Bronchial epithelial cell (primary cell): ENCODE measurements around the gene FMN1. TPM values are rescaled to one million over a fixed set of nuclear protein-coding genes. Genes with fewer than 3 reads are reported as not detected.
A peak's percentile ranks its signal among the peaks of the same experiment; 100 is the strongest.

Source experiments
- DNase-seq: peaks from one replicate; pipeline ENCODE4 v3.0.0-alpha.2; 2010; ENCODE audit warnings: low read depth
- FAIRE-seq: peaks from 2 replicates; lab custom pipeline; 2011; peaks lifted over from hg19 to GRCh38; lab: Jason Lieb, UNC
- H3K27me3 ChIP-seq: 2 replicates; pipeline ENCODE4 v1.5.1; 2011; ENCODE audit warnings: low read length; ENCODE audit not compliant: control insufficient read depth, insufficient read depth
- H3K36me3 ChIP-seq: 2 replicates; pipeline ENCODE4 v1.5.1; 2011; ENCODE audit warnings: low read length; ENCODE audit not compliant: control insufficient read depth, insufficient read depth
- H3K4me3 ChIP-seq: 2 replicates; pipeline ENCODE4 v1.5.1; 2011; ENCODE audit warnings: mild to moderate bottlenecking, low read depth, low read length, control low read depth
- total RNA-seq: library from RNA; depleted of rRNA; stranded (reverse); fragments of >200 nt; gene quantifications from 2 replicates; pipeline ENCODE4 v1.2.1, GENCODE V29; 2014
- TF ChIP-seq, protein P1 (sequence below): IDR thresholded peaks from 2 replicates; pipeline ENCODE4 v1.5.1; 2011; ENCODE audit warnings: mild to moderate bottlenecking, moderate library complexity, low read length, control low read depth, inconsistent platforms; ENCODE audit not compliant: insufficient read depth, severe bottlenecking

FMN1 gene
- total RNA-seq, 1 donor from 2014 or later, result 1.6 TPM

DNA sequence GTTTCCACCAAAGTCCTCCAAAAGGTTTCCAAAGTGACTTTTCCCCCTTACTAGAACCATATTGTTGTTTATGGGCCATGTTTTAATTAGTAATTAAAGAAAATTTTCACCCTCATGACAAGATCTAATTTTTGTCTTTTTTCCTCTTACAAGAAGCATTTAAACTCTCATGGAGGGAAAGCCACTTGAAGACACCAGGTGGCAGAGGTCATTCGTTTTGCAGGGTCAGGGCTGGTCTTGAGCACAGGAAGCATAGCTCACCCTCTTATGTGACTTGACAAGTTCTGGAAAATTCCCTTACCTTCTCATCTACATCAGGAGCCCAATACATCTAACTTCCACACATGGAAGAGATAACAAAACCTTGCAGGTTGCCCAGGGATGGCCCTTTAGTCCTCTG lies 313.0 kb downstream of the FMN1 start:
- DNase-seq, result no peak
- H3K27me3 ChIP-seq, result no peaks in the 10 kb centered on the region
- TF ChIP-seq, protein P1, sequence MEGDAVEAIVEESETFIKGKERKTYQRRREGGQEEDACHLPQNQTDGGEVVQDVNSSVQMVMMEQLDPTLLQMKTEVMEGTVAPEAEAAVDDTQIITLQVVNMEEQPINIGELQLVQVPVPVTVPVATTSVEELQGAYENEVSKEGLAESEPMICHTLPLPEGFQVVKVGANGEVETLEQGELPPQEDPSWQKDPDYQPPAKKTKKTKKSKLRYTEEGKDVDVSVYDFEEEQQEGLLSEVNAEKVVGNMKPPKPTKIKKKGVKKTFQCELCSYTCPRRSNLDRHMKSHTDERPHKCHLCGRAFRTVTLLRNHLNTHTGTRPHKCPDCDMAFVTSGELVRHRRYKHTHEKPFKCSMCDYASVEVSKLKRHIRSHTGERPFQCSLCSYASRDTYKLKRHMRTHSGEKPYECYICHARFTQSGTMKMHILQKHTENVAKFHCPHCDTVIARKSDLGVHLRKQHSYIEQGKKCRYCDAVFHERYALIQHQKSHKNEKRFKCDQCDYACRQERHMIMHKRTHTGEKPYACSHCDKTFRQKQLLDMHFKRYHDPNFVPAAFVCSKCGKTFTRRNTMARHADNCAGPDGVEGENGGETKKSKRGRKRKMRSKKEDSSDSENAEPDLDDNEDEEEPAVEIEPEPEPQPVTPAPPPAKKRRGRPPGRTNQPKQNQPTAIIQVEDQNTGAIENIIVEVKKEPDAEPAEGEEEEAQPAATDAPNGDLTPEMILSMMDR, result no peak
- no peak for FAIRE-seq
- no peaks in the 10 kb centered on the region for H3K36me3 ChIP-seq
- no peak overlapping the region for H3K4me3 ChIP-seq

DNA sequence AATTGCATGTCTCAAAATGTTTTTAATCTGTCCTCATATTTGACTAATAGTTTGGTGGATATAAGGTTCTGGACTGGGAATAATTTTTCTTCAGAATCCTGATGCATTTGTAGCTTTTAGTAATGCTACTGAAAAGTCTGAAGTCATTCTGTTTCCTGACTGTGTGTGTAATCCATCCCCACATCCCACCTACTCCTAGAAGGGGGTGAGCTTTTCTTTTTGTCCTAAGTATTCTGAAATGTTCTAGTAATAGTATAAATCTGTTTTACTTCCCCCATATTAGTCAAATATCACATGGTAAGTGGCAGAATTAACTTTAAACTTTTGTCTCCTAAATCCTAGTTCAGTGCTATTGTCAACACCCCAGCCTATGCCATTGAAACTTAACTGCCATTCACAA lies 313.9 kb downstream of the FMN1 start:
- Histone ChIP-seq H3K36me3 (no peaks in the 10 kb centered on the region), H3K4me3 (no peak overlapping the region), H3K27me3 (no peaks in the 10 kb centered on the region)
- DNase-seq, result no peak
- no peak for FAIRE-seq
- TF ChIP-seq, protein P1, result no peak

DNA sequence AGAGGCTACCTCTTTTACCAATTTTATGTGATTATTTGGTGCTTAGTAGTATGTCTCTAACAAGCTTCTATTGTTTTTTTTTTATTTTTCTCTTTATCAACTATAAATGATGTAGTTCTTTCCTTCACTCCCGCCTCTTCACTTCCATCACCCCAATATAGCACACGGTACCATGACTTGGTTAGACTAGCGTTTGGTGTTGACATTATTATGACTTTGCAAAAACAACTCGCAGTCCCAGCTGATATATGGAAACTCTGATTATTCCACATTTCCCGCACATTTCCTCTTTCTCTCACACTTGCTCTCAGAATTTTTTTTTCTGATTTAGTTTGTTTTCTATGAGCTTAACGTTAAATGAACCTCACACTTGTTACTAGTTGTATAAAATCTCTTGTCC lies 314.5 kb downstream of the FMN1 start:
- no peak for FAIRE-seq
- TF ChIP-seq, protein P1, result no peak
- no peaks in the 10 kb centered on the region for H3K36me3 ChIP-seq
- no peaks in the 10 kb centered on the region for H3K27me3 ChIP-seq
- DNase-seq, result no peak
- no peak overlapping the region for H3K4me3 ChIP-seq

DNA sequence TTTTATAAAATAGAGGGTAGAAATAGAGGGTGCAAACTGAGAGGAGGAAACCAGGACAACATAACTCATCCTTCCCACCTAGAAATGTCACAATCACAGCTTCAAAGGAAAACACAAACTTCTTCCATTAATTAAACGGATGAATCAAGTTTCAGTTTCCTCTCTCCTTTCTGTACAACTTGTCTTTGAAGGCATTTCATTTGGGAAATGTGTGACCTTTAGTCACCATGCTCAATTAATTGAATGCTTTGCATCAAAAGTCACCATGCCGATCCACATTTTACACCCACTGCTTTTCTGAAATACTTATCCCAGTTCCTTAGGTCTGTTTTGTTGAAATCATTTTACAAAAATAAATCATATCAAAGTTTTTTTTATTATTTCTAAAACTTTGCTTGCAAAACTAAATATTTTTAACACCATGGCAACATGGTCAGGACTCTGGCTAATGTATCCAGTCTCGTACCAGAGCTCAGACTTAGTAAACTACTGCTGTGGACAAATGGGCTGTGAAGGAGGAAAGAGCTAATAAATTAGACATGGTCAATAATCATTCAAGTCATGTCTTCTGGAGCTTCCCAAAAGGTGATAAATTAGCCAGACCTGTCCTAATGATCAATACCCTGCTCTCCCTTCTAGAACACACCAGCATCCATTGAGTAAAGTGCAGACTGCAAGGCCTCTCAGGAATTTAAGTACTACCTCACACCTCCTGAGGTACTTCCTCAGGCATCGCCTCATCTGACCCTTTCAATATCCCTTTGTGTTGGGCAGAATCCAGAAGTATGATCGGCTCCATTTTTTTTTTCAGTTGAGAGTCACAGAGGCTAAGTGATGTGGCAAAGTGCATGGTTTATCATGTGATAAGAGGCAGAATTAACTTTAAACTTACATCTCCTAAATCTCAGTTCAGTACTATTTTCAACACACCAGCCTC lies 315.4 kb downstream of the FMN1 start:
- Histone ChIP-seq H3K27me3 (no peaks in the 10 kb centered on the region), H3K36me3 (no peaks in the 10 kb centered on the region), H3K4me3 (no peak overlapping the region)
- TF ChIP-seq, protein P1, result no peak
- FAIRE-seq, result no peak
- no peak for DNase-seq

DNA sequence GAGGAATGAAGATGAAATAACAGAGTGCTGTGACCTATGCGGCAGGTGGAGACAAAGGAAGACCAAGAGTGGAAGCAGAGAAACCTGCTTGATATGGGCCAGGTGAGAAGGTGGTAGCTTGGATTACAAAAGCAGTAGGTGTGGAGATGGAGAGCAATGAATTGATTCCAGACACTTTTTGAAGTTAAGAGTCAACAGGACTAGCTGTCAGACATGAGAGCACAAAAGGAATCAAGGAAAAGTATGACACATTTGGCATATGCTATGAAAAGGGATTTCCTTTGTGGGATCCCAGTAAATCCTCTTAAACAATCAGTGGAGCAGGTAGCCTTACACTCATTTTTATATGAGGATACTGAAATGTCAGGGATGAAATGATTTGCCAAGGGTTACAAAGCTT lies 316.2 kb downstream of the FMN1 start:
- TF ChIP-seq, protein P1, result no peak
- no peak overlapping the region for H3K4me3 ChIP-seq
- no peaks in the 10 kb centered on the region for H3K36me3 ChIP-seq
- peak; percentile 42 for DNase-seq
- FAIRE-seq, result no peak
- no peaks in the 10 kb centered on the region for H3K27me3 ChIP-seq
